Liver (tissue), 3 donors: ENCODE results near the gene NTM.

Experiments
- CTCF ChIP-seq: fragments of 150-350 bp; IDR thresholded peaks from 2 replicates; pipeline ENCODE4 v1.5.1; 2017; ENCODE audit warnings: improper control_type of control experiment, low read depth, low read length; ENCODE audit not compliant: missing input control
- FOXA1 ChIP-seq: IDR thresholded peaks from 2 replicates; pipeline ENCODE4 v1.6.1; 2016; ENCODE audit warnings: antibody characterized with exemption
- TAF1 ChIP-seq: conservative IDR thresholded peaks from 2 replicates; pipeline ENCODE4 v1.6.1; 2016; ENCODE audit warnings: antibody characterized with exemption, mild to moderate bottlenecking
- donor health status: healthy.
- donor health status: healthy.

GRCh38 chr11:132248580-132248979 is 878.2 kb downstream of the NTM start:
- no peak for TF ChIP-seq CTCF
- TF ChIP-seq TAF1, result no peak
- no peak for TF ChIP-seq FOXA1
